ENCODE results near the gene SASH1. TPM values are rescaled to one million over a fixed set of nuclear protein-coding genes. Genes with fewer than 3 reads are reported as not detected.

Gene SASH1
- total RNA-seq, 1 experiment from 2014 or later = 11.7 TPM

GRCh38 chr6:148298683-148299082, 44.0 kb upstream of the SASH1 start:
- ATAC-seq (no peak), DNase-seq (ENCODE audit: low read depth, low spot score) (no peak)
- no TSS peak for BruUV-seq (replicated peaks)
- Histone ChIP-seq H2AFZ (ENCODE audit: low read depth, low read length, poor library complexity, severe bottlenecking) (no peak overlapping the region), H3K27ac (ENCODE audit: low read depth, low read length) (no peak overlapping the region), H4K20me1 (ENCODE audit: insufficient read depth) (no peaks in the 10 kb centered on the region), H3K9me2 (ENCODE audit: insufficient read depth) (no peaks in the 10 kb centered on the region), H3K36me3 (ENCODE audit: control insufficient read depth in 1 of 2, insufficient read depth in 2 of 2, low read length in 2 of 2) (no peaks in the 10 kb centered on the region), H3K9me3 (ENCODE audit: control insufficient read depth in 1 of 2, insufficient read depth in 1 of 2, low read depth in 1 of 2, low read length in 2 of 2) (no peaks in the 10 kb centered on the region), H3K9ac (ENCODE audit: low read length) (no peak overlapping the region), H3K4me3 (replicated peaks in 1 of 2; ENCODE audit: low read depth in 1 of 2, low read length in 2 of 2) (no peak overlapping the region), H3K4me2 (ENCODE audit: low read length) (no peak overlapping the region), H3K79me2 (ENCODE audit: insufficient read depth, low read length) (no peaks in the 10 kb centered on the region), H3K27me3 (ENCODE audit: insufficient read depth, low read length) (no peaks in the 10 kb centered on the region), H3K4me1 (ENCODE audit: control insufficient read depth in 1 of 2, insufficient read depth in 2 of 2, low read length in 2 of 2) (no peaks in the 10 kb centered on the region)
- intact Hi-C loops (cut with micrococcal nuclease) = no loop called here
- no peak for TF ChIP-seq ZBTB33 (IDR thresholded peaks at IDR 0.05; ENCODE audit: extremely low read depth, insufficient replicate concordance, low read length)
- CTCF ChIA-PET = no interaction called here
- RAD21 ChIA-PET (ENCODE audit: low non-redundant PET in 1 of 2, low total read pairs in 2 of 2, uncharacterized antibody in 2 of 2, unreplicated experiment in 2 of 2) = no interaction called here
- POLR2A ChIA-PET = no interaction called here

- H4K20me1 ChIP-seq (ENCODE audit: insufficient read depth) = no peaks in the 10 kb centered on the region
- H3K4me2 ChIP-seq (ENCODE audit: low read length) = no peak overlapping the region
- CTCF ChIA-PET = no interaction called here
- RAD21 ChIA-PET (ENCODE audit: low non-redundant PET in 1 of 2, low total read pairs in 2 of 2, uncharacterized antibody in 2 of 2, unreplicated experiment in 2 of 2) = interaction anchor here in 1 of 2 experiments (0.7 kb wide), 1 partner anchor 275 kb away, joined by 3 read pairs; no protein-coding TSS in a partner anchor
- H3K27me3 ChIP-seq (ENCODE audit: insufficient read depth, low read length) = no peaks in the 10 kb centered on the region
- POLR2A ChIA-PET = no interaction called here
- no peaks in the 10 kb centered on the region for H3K9me3 ChIP-seq (ENCODE audit: control insufficient read depth in 1 of 2, insufficient read depth in 1 of 2, low read depth in 1 of 2, low read length in 2 of 2)
- DNase-seq (ENCODE audit: low read depth, low spot score) = no peak
- H3K36me3 ChIP-seq (ENCODE audit: control insufficient read depth in 1 of 2, insufficient read depth in 2 of 2, low read length in 2 of 2) = no peaks in the 10 kb centered on the region
- intact Hi-C loops (cut with micrococcal nuclease) = no loop called here
- no peaks in the 10 kb centered on the region for H3K9me2 ChIP-seq (ENCODE audit: insufficient read depth)
- H3K9ac ChIP-seq (ENCODE audit: low read length) = no peak overlapping the region
- H3K4me1 ChIP-seq (ENCODE audit: control insufficient read depth in 1 of 2, insufficient read depth in 2 of 2, low read length in 2 of 2) = peaks cover 0 to 7% of the 10 kb centered on the region in 2 experiments; a peak in 1 of 4 replicates
- no peaks in the 10 kb centered on the region for H3K79me2 ChIP-seq (ENCODE audit: insufficient read depth, low read length)
- H3K27ac ChIP-seq (ENCODE audit: low read depth, low read length) = no peak overlapping the region
- no TSS peak for BruUV-seq (replicated peaks)
- H3K4me3 ChIP-seq (replicated peaks in 1 of 2; ENCODE audit: low read depth in 1 of 2, low read length in 2 of 2) = no peak overlapping the region
- ATAC-seq = no peak
- H2AFZ ChIP-seq (ENCODE audit: low read depth, low read length, poor library complexity, severe bottlenecking) = no peak overlapping the region
- no peak for TF ChIP-seq CBX3 (IDR thresholded peaks at IDR 0.05; ENCODE audit: low read depth)
- no peak for TF ChIP-seq ATF3 (IDR thresholded peaks at IDR 0.05)
- no peak for TF ChIP-seq CEBPB (IDR thresholded peaks at IDR 0.05; ENCODE audit: low read depth)
- TF ChIP-seq JUND (IDR thresholded peaks at IDR 0.05) = no peak
- TF ChIP-seq EGR1 (IDR thresholded peaks at IDR 0.05; ENCODE audit: low read depth) = no peak
- TF ChIP-seq EZH2phosphoT487 (IDR thresholded peaks at IDR 0.05; ENCODE audit: borderline replicate concordance) = no peak
- no peak for TF ChIP-seq ZBTB33 (IDR thresholded peaks at IDR 0.05; ENCODE audit: extremely low read depth, insufficient replicate concordance, low read length)
- no peak for TF ChIP-seq SRF (IDR thresholded peaks at IDR 0.05; ENCODE audit: low read depth)
- TF ChIP-seq POLR2AphosphoS5 (IDR thresholded peaks at IDR 0.05; ENCODE audit: low read depth, low read length) = no peak
- no peak for TF ChIP-seq SIN3A (IDR thresholded peaks at IDR 0.05; ENCODE audit: low read depth)
- no peak for TF ChIP-seq POLR2A (IDR thresholded peaks at IDR 0.05; ENCODE audit: borderline replicate concordance, extremely low read depth, insufficient read depth, insufficient read length)
- TF ChIP-seq REST (IDR thresholded peaks at IDR 0.05; ENCODE audit: low read depth) = no peak
- TF ChIP-seq, protein P1, sequence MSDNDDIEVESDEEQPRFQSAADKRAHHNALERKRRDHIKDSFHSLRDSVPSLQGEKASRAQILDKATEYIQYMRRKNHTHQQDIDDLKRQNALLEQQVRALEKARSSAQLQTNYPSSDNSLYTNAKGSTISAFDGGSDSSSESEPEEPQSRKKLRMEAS (IDR thresholded peaks at IDR 0.05) = no peak
Measured at GRCh38 chr6:148303616-148304015, 39.0 kb upstream of the SASH1 start.
